Upper lobe of left lung (tissue), 4 donors: ENCODE measurements around the gene PEPD.

Source experiments
- CTCF ChIP-seq, 6 experiments: fragments of 450-650 bp in 4 of 6; fragments of 200-600 bp in 2 of 6; sonication (generic) in 2 of 6; IDR thresholded peaks; one replicate each; pipeline ENCODE4 v1.5.1; 2016 to 2019; ENCODE audit warnings: antibody characterized with exemption in 6 of 6
- EP300 ChIP-seq, 4 donors: sonication (generic); formaldehyde crosslinking; IDR thresholded peaks; one replicate each; pipeline ENCODE4 v1.5.1; 2017; ENCODE audit warnings: antibody characterized with exemption in 4 of 4, control low read depth in 2 of 4
- POLR2A ChIP-seq, 4 donors: fragments of 450-650 bp; IDR thresholded peaks; one replicate each; pipeline ENCODE4 v1.5.1; 2016 to 2017; ENCODE audit warnings: antibody characterized with exemption in 4 of 4, mild to moderate bottlenecking in 2 of 4

DNA sequence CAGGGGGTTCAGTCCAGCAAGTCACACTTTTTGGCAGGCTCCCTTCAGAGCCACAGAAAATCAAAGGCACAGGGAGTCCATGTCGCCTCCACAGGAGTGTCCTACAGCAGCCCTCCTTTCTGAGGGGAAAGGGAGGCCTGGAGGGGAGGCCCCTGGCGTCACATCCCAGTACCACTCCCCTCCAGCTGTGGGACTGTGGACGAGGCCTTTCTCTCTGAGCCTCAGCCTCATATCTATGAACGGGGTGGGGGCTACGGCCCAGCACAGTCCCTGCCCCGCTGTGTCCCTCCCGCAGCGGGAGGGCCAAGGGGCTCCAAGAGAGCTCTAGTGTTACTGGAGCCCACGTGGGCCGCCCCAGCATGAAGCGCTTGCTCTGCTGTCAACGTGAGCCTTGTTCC, 23.8 kb downstream of the PEPD start:
- TF ChIP-seq CTCF (IDR thresholded peaks at IDR 0.05) (no peak), EP300 (IDR thresholded peaks at IDR 0.05) (no peak), POLR2A (IDR thresholded peaks at IDR 0.05) (no peak)
